Epidermal melanocyte (primary cell): ENCODE measurements around the gene ZBTB16.
"Not testable (repeated sequence)": the region's sequence is repeated elsewhere in the genome, so short reads cannot be mapped to it uniquely, and the experiment has no call there.

Source experiments
- DNase-seq: peaks from one replicate; pipeline ENCODE4 v3.0.0; 2011; ENCODE audit warnings: low spot score; ENCODE audit not compliant: insufficient read length

Gene ZBTB16

DNA sequence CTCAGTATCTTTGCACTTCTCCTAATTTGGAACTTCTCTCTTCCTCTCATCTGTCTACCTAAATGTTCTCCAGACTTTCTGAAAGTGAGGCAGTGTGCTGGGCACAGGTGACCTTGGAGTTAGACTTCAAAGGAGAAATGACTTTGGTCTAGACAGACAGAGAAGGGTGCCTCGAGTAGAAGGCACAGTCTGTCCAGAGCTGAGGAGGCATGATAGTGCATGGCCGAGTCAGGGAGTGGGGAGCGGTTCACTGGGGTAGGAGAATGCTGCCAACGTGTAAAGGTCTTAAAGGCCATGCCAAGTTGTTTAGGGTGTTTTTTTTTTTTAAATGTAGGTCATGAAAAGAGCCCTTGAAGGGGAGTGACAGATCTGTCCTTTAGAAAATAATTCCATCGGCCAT, 17.3 kb upstream of the ZBTB16 start:
- DNase-seq = no peak

GRCh38 chr11:114044042-114044871, 15.3 kb upstream of the ZBTB16 start:
- no peak for DNase-seq

DNA sequence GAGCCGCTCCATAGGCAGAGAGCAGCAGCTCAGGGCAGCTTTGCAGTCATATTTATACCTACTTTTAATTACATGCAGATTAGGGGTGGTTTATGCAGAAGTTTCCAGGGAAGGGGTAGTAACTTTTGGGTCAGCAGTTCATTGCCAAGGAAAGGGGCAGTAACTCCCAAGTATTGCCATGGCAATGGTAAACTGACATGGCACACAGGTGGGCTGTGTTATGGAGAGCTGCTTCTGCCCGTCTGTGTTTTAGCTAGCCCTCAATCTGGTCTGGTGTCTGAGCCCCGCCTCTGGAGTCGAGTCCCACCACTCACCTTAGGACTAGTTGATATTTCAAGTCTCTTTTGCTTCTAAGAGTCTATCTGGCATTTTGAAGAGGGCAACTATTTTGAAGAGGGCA, 12.2 kb upstream of the ZBTB16 start:
- no peak for DNase-seq

DNA sequence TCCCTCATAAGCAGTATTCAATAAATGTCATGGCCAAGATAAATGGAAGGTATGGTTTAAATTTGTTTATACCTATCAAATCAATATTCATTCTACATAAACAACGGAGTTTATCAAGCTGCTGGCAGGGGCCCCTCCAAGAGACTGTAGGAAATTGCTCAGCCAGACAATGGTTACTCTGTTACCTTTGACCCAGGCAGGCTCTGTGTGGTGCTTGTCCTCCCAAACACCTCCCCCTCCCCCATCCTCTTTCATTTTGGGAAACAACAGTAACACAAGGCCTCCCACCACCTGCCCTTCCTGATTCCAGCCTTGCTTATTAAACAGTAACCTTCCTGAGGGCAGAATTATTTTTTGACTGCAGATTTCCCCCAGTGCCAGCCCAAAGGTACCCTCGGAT, 10.5 kb upstream of the ZBTB16 start:
- no peak for DNase-seq

DNA sequence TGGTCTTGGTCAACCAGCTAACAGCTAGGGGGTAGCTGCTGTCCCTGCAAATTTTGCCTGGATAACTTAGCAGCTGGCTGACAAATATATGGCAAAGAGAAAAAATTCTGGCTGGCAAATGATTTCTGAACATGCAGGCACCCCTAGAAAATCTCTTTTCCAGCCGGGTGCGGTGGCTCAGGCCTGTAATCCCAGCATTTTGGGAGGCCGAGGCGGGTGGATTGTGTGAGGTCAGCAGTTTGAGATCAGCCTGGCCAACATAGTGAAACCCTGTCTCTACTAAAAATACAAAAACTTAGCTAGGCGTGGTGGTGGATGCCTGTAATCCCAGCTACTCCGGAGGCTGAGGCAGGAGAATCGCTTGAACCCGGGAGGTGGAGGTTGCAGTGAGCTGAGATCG, 9.7 kb upstream of the ZBTB16 start:
- DNase-seq = not testable (repeated sequence)

- DNase-seq = no peak
These were observed 9.1 kb upstream of the ZBTB16 start for GRCh38 chr11:114050258-114050927.

GRCh38 chr11:114051558-114051957, 8.0 kb upstream of the ZBTB16 start:
- DNase-seq = no peak

GRCh38 chr11:114052160-114052559, 7.4 kb upstream of the ZBTB16 start:
- DNase-seq = no peak

DNA sequence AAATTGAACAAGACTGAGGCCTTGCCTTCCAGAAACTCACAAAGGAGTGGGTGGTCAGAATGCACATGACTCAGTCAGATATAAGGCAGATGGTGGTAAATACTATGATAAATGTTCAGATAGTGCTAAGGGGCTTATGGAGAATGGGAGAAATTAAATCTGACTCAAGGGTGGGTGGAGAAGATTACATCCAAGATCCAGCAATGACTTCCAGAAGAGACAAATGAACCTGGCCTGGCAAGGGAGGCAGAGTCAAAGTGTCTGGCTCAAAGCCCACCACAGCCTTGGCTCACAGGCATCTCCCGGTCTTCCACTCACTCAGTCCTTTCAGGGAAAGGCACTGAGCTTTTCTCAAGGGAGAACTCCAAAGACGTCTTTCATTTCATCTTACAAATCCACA, 6.1 kb upstream of the ZBTB16 start:
- no peak for DNase-seq

GRCh38 chr11:114054806-114055205, 4.7 kb upstream of the ZBTB16 start:
- DNase-seq = no peak

DNA sequence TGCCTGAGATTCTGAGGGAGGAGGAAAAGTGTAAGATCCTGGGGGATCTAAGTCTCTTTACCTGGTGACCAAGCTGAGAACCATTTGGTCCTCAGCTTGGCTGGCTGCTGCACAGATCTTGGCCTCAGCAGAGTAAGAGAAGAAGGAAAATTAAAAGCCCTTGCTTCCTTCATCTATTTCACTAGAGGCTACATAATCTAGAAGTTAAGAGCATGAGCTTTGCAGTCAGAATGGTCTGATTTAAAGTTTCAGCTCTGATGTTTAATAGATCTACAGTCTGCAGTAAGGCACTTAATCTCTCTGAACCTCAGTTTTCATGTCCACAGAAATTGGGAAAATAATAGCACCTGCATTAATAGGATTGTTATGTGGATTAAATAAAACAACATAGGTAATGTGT, 3.1 kb upstream of the ZBTB16 start:
- DNase-seq = no peak

DNA sequence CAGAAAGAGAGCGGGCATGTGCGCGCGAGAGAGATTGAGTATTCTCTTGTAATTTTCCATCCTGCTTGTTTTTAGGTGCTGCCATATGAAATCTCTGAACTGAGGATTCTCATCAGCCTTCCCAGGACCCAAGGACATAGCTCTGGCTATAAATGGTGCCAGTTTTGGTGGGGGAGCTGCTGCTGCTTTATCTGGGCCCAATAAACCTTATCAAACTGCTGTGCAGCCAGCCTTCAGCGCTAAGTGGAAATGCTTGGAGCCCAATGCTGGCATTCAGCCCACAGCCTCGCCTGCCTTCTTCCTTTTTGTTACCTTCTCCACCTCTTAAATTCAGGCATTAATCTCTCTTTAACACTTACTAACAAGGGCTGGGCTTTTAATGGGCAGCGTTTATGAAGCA, 2.4 kb upstream of the ZBTB16 start:
- no peak for DNase-seq

- no peak for DNase-seq
These were observed 1.9 kb upstream of the ZBTB16 start for GRCh38 chr11:114057605-114058004.

DNA sequence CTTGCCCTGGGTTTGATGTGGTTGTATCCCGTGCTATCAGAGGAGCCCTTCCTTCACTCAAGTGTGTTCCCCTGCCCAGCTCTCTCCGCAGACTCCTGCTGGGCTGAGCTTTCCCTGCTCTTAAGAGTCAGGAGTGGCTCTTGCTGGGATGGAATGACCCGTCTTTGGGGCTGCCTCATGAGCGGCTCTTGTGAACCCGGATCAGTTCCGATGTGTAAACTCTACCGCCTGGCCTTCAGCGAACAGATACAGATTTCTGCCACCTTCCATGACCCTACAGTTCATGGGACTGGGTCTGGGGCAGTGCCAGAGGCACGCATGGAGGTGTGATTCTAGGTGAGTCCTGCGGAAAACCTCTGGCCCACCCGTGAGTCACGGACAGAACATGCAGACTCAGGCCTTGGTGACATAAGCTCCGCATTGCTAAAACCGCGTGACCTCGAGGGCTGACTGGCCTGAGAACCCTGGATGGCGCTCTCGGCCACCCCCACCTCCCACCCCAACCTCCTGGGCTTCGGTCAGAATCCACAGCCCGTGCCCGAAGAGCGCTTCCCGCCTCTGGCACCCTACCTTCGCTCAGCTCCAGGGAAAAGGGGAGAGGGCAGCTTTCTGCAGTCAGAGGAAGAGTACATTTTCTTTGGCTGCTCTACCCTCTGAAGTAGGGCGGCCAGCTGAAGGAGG, 1.3 kb upstream of the ZBTB16 start:
- DNase-seq = no peak

- no peak for DNase-seq
These were observed 637 bp upstream of the ZBTB16 start for GRCh38 chr11:114058871-114059277.

- DNase-seq = no peak
These were observed 477 bp downstream of the ZBTB16 start for GRCh38 chr11:114059984-114060391.

- DNase-seq = no peak
These were observed 1.0 kb downstream of the ZBTB16 start for GRCh38 chr11:114060392-114061047.

GRCh38 chr11:114061048-114061680, 1.7 kb downstream of the ZBTB16 start:
- DNase-seq = no peak

DNA sequence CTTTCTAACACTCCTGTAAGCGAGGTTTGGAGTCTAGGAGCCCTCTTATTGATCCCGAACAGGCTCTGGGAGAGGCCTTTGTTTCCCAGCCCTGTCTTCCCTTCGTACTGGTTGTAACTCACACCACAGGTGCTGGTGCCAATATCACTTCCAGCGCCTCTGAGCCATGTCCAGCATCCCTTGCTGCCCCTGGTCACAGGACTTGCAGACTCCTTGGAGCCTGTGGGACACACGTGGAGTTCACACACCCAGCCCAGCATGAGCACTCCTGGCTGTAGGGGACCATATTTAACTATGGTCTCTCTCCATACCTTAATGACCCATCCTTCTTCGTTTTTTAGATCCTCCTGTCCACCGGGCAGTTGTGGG, 2.2 kb downstream of the ZBTB16 start:
- no peak for DNase-seq

- DNase-seq = no peak
These were observed 2.8 kb downstream of the ZBTB16 start for GRCh38 chr11:114062272-114062671.

- no peak for DNase-seq
These were observed 3.8 kb downstream of the ZBTB16 start for GRCh38 chr11:114063149-114063828.
